Sigmoid colon (tissue), 7 donors: ENCODE results near the gene ABHD15. TPM values are rescaled to one million over a fixed set of nuclear protein-coding genes. Genes with fewer than 3 reads are reported as not detected.

ENCODE experiments used
- DNase-seq: peaks from one replicate; pipeline ENCODE4 v3.0.0-alpha.2; 2019
- H3K27ac ChIP-seq, 4 donors: fragments of 200-600 bp; sonication (generic); one replicate each; pipeline ENCODE4 v1.5.1; 2016 to 2019; ENCODE audit warnings: mild to moderate bottlenecking in 1 of 4
- H3K27me3 ChIP-seq, 3 donors: fragments of 200-600 bp; sonication (generic); one replicate each; pipeline ENCODE4 v1.5.1; 2019; ENCODE audit warnings: mild to moderate bottlenecking in 1 of 3
- H3K36me3 ChIP-seq, 4 donors: fragments of 200-600 bp; sonication (generic); one replicate each; pipeline ENCODE4 v1.5.1; 2016 to 2019
- H3K4me1 ChIP-seq, 4 donors: fragments of 200-600 bp; sonication (generic); one replicate each; pipeline ENCODE4 v1.5.1; 2017 to 2019
- H3K4me3 ChIP-seq, 4 donors: fragments of 200-600 bp; sonication (generic); one replicate each; pipeline ENCODE4 v1.5.1; 2017 to 2019; ENCODE audit warnings: mild to moderate bottlenecking in 2 of 4, moderate library complexity in 1 of 4
- H3K9me3 ChIP-seq, 4 donors: fragments of 200-600 bp in 3 of 4; sonication (generic) in 3 of 4; one replicate each; pipeline versions ENCODE4 v1.5.1 to v1.6.1; 2013 to 2019
- EP300 ChIP-seq, 4 donors: sonication (generic); formaldehyde crosslinking; IDR thresholded peaks; one replicate each; pipeline ENCODE4 v1.6.1; 2017; ENCODE audit warnings: antibody characterized with exemption in 4 of 4
- POLR2A ChIP-seq, 2 donors: fragments of 450-650 bp; IDR thresholded peaks; one replicate each; pipeline ENCODE4 v1.6.1; 2016; ENCODE audit warnings: antibody characterized with exemption in 2 of 2, mild to moderate bottlenecking in 2 of 2, moderate library complexity in 2 of 2
- POLR2AphosphoS5 ChIP-seq, 4 donors: sonication (generic); formaldehyde crosslinking; IDR thresholded peaks; one replicate each; pipeline ENCODE4 v1.6.1; 2017; ENCODE audit warnings: antibody characterized with exemption in 4 of 4
- WGBS, 2 donors: extraction: QIAGEN DNeasy Blood & Tissue Kit; methylation state at CpG; one replicate each; pipeline ENCODE4 v1.1.7; 2013; 5-methylcytosine and 5-hydroxymethylcytosine counted together
- intact Hi-C: fragments of 100-400 bp; cut with DNase I; formaldehyde crosslinking; loops from one replicate; pipeline ENCODE4 v1.15.1; 2023
- polyA plus RNA-seq, 3 donors: library from polyadenylated mRNA; stranded (reverse); fragments of 200-250 nt; gene quantifications; one replicate each; pipeline ENCODE4 v1.2.3, GENCODE V29; 2013
- total RNA-seq, 4 donors: library from RNA; depleted of rRNA; stranded (reverse); fragments of >200 nt; gene quantifications; one replicate each; pipeline ENCODE4 v1.1.0, GENCODE V29; 2016
- TF ChIP-seq, protein P1 (sequence below), 4 experiments: fragments of 450-650 bp in 3 of 4; fragments of 200-600 bp in 1 of 4; IDR thresholded peaks; one replicate each; pipeline ENCODE4 v1.5.1; 2016 to 2019; ENCODE audit warnings: antibody characterized with exemption in 4 of 4, mild to moderate bottlenecking in 3 of 4, moderate library complexity in 2 of 4
- donor health status: healthy with polysubstance abuse.
- donor health status: Bipolar disorder and iron deficiency.
- donor health status: healthy.

Gene ABHD15
- total and polyA plus RNA-seq, 7 donors, result 4.1 to 10.8 (median 5.4) TPM

DNA sequence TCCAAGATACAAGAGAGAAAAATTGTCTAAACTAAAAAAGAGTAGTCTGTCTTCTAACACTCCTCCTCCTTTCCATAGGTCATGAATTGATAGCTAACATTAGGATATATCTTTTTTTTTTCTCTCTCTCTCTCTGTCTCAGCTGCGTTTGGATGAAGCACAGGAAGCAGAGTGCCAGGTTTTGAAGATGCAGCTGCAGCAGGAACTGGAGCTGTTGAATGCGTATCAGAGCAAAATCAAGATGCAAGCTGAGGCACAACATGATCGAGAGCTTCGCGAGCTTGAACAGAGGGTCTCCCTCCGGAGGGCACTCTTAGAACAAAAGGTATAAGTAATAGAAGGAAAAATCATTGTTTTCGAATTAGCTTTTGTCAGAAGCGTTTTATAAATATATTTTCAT, 32.9 kb downstream of the ABHD15 start:
- intact Hi-C loops, result no loop called here
- Histone ChIP-seq H3K36me3 (peaks cover 7 to 81% (median 22%) of the 10 kb centered on the region in 4 donors), H3K4me1 (no peaks in the 10 kb centered on the region), H3K9me3 (no peaks in the 10 kb centered on the region), H3K27ac (no peak overlapping the region), H3K27me3 (no peaks in the 10 kb centered on the region), H3K4me3 (no peak overlapping the region)
- WGBS, 2 donors, result 95 to 98% methylated on average over 8 of the region's 8 CpGs
- DNase-seq, result no peak
- TF ChIP-seq, protein P1, sequence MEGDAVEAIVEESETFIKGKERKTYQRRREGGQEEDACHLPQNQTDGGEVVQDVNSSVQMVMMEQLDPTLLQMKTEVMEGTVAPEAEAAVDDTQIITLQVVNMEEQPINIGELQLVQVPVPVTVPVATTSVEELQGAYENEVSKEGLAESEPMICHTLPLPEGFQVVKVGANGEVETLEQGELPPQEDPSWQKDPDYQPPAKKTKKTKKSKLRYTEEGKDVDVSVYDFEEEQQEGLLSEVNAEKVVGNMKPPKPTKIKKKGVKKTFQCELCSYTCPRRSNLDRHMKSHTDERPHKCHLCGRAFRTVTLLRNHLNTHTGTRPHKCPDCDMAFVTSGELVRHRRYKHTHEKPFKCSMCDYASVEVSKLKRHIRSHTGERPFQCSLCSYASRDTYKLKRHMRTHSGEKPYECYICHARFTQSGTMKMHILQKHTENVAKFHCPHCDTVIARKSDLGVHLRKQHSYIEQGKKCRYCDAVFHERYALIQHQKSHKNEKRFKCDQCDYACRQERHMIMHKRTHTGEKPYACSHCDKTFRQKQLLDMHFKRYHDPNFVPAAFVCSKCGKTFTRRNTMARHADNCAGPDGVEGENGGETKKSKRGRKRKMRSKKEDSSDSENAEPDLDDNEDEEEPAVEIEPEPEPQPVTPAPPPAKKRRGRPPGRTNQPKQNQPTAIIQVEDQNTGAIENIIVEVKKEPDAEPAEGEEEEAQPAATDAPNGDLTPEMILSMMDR (IDR thresholded peaks at IDR 0.05), result no peak
- no peak for TF ChIP-seq EP300 (IDR thresholded peaks at IDR 0.05)
- no peak for TF ChIP-seq POLR2A (IDR thresholded peaks at IDR 0.05)
- no peak for TF ChIP-seq POLR2AphosphoS5 (IDR thresholded peaks at IDR 0.05)

DNA sequence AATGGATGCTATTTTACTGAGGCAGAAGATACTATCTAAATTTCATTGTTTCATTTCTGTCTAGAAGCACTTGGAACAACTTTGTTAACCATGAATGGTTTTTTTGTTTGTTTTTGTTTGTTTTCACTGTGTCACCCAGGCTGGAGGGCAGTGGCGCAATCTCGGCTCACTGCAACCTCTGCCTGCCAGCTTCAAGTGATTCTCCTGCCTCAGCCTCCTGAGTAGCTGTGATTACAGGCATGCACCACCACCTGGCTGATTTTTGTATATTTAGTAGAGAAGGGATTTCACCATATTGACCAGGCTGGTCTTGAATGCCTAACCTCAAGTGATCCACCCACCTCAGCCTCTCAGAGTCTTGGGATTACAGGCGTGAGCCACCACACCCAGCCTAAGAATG, 40.5 kb downstream of the ABHD15 start:
- peaks cover 9 to 82% (median 17%) of the 10 kb centered on the region in 4 donors for H3K36me3 ChIP-seq
- H3K27ac ChIP-seq, result no peak overlapping the region
- H3K4me1 ChIP-seq, result no peaks in the 10 kb centered on the region
- H3K9me3 ChIP-seq, result no peaks in the 10 kb centered on the region
- 92 to 97% methylated on average over 3 of the region's 3 CpGs for WGBS, 2 donors
- no peak overlapping the region for H3K4me3 ChIP-seq
- TF ChIP-seq POLR2AphosphoS5 (IDR thresholded peaks at IDR 0.05) (no peak), POLR2A (IDR thresholded peaks at IDR 0.05) (no peak), EP300 (IDR thresholded peaks at IDR 0.05) (no peak)
- TF ChIP-seq, protein P1 (IDR thresholded peaks at IDR 0.05), result no peak
- no peak for DNase-seq
- no peaks in the 10 kb centered on the region for H3K27me3 ChIP-seq
- intact Hi-C loops, result no loop called here

DNA sequence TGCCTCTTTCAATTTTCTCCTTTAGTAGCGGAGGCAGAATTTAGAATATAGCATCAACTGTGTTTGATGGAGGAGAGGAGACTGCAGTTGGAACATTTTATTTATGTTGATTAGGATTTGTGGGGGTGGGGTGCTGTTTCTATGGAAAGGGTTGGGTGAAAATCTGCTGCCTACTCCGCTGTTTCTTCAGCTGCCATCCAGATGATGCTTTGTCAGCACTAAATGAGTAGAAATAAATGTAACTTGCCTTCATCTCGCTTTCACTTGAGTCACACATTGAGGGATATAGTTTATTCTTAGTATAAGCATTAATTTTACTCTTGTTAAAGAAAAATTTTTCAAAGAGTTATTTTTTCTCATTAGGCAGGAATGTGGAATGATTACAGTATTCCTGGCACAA, 42.1 kb downstream of the ABHD15 start:
- Histone ChIP-seq H3K27me3 (no peaks in the 10 kb centered on the region), H3K4me3 (no peak overlapping the region), H3K4me1 (no peaks in the 10 kb centered on the region), H3K9me3 (no peaks in the 10 kb centered on the region), H3K36me3 (peaks cover 5 to 89% (median 22%) of the 10 kb centered on the region in 4 donors), H3K27ac (no peak overlapping the region)
- WGBS, 2 donors, result 97 to 99% methylated on average over 3 of the region's 3 CpGs
- no peak for DNase-seq
- TF ChIP-seq POLR2A (IDR thresholded peaks at IDR 0.05) (no peak), EP300 (IDR thresholded peaks at IDR 0.05) (no peak), POLR2AphosphoS5 (IDR thresholded peaks at IDR 0.05) (no peak)
- TF ChIP-seq, protein P1 (IDR thresholded peaks at IDR 0.05), result no peak
- intact Hi-C loops, result no loop called here

DNA sequence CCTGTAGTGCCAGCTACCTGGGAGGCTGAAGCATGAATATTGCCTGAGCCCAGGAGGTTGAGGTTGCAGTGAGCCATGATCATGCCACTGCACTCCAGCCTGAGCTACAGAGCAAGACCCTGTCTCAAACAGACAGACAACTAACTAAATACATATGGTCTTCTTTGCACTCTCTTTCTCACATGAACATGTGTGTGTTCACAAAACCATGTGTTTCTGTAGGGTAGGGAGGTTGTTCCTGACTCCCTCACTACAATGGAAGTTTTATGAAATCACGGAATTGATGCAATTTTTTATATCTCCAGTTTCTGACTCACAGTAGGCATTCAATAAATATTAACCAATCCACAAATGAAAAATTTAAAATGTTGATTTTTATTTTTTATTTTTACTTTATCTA, 48.5 kb downstream of the ABHD15 start:
- Histone ChIP-seq H3K27ac (no peak overlapping the region), H3K4me3 (no peak overlapping the region), H3K27me3 (no peaks in the 10 kb centered on the region), H3K36me3 (peaks cover 22 to 89% (median 49%) of the 10 kb centered on the region in 4 donors), H3K9me3 (no peaks in the 10 kb centered on the region), H3K4me1 (no peaks in the 10 kb centered on the region)
- WGBS, 2 donors, result 98 to 100% methylated on average over 1 of the region's 1 CpG
- intact Hi-C loops, result no loop called here
- no peak for TF ChIP-seq POLR2AphosphoS5 (IDR thresholded peaks at IDR 0.05)
- no peak for TF ChIP-seq EP300 (IDR thresholded peaks at IDR 0.05)
- no peak for TF ChIP-seq POLR2A (IDR thresholded peaks at IDR 0.05)
- TF ChIP-seq, protein P1 (IDR thresholded peaks at IDR 0.05), result no peak
- no peak for DNase-seq

DNA sequence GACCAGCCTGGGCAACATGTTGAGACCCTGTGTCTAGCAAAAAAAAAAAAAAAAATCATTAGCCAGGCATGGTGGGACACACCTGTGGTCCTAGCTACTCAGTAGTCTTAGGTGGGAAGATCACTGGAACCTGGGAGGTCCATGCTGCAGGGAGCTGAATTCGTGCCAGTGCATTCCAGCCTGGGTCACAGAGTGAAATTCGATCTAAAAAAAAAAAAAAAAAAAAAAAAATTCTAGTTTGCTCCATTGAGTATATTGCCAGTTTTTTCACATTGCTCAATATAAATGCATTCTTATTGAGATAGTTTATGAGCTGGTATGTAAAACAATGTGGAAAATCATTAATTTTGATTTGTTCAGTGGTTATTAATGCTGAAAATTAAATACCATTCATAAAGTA, 52.0 kb downstream of the ABHD15 start:
- H3K4me1 ChIP-seq, result no peaks in the 10 kb centered on the region
- H3K4me3 ChIP-seq, result no peak overlapping the region
- no peaks in the 10 kb centered on the region for H3K27me3 ChIP-seq
- 85 to 87% methylated on average over 2 of the region's 2 CpGs for WGBS, 2 donors
- no peak for DNase-seq
- H3K27ac ChIP-seq, result no peak overlapping the region
- no peak for TF ChIP-seq EP300 (IDR thresholded peaks at IDR 0.05)
- TF ChIP-seq, protein P1 (IDR thresholded peaks at IDR 0.05), result no peak
- TF ChIP-seq POLR2AphosphoS5 (IDR thresholded peaks at IDR 0.05), result no peak
- TF ChIP-seq POLR2A (IDR thresholded peaks at IDR 0.05), result no peak
- intact Hi-C loops, result no loop called here
- no peaks in the 10 kb centered on the region for H3K9me3 ChIP-seq
- peaks cover 17 to 88% (median 42%) of the 10 kb centered on the region in 4 donors for H3K36me3 ChIP-seq
